Endothelial cell of umbilical vein (primary cell): ENCODE measurements around the gene TCF7L2.

Source experiments
- CTCF ChIP-seq, 2 donors: IDR thresholded peaks; 1 replicate in 1 of 2; 2 replicates in 1 of 2; pipeline ENCODE4 v1.5.1; 2011; ENCODE audit warnings: low read length in 2 of 2, mild to moderate bottlenecking in 2 of 2, moderate library complexity in 2 of 2, control low read depth in 1 of 2, inconsistent platforms in 1 of 2, low read depth in 1 of 2; ENCODE audit not compliant: insufficient read depth in 1 of 2; ENCODE audit errors: extremely low read depth in 1 of 2
- EZH2 ChIP-seq: IDR thresholded peaks from 2 replicates; pipeline ENCODE4 v1.6.1; 2012; ENCODE audit warnings: borderline replicate concordance, low read depth, mild to moderate bottlenecking, moderate library complexity, low read length, inconsistent platforms; ENCODE audit not compliant: severe bottlenecking
- JUN ChIP-seq: IDR thresholded peaks from 2 replicates; pipeline ENCODE4 v1.6.1; 2011; ENCODE audit warnings: borderline replicate concordance, low read depth; ENCODE audit not compliant: insufficient read length, insufficient read depth
- MAX ChIP-seq: IDR thresholded peaks from 2 replicates; pipeline ENCODE4 v1.6.1; 2011; ENCODE audit not compliant: insufficient read depth, insufficient read length
- MYC ChIP-seq: IDR thresholded peaks from one replicate; pipeline ENCODE4 v1.6.1; 2011; ENCODE audit warnings: mild to moderate bottlenecking, low read depth, low read length
- POLR2A ChIP-seq: IDR thresholded peaks from 2 replicates; pipeline ENCODE4 v1.6.1; 2012; ENCODE audit warnings: low read depth, mild to moderate bottlenecking, control low read depth, low read length
- POLR2AphosphoS5 ChIP-seq: IDR thresholded peaks from 2 replicates; pipeline ENCODE4 v1.6.1; 2012; ENCODE audit warnings: low read depth, mild to moderate bottlenecking, control low read depth, low read length, moderate library complexity; ENCODE audit not compliant: insufficient read depth

GRCh38 chr10:113157441-113157840 lies 207.4 kb downstream of the TCF7L2 start:
- no peak for TF ChIP-seq CTCF (IDR thresholded peaks at IDR 0.05; ENCODE audit: extremely low read depth in 1 of 2, insufficient read depth in 1 of 2, low read depth in 1 of 2, low read length in 2 of 2)
- TF ChIP-seq EZH2 = no peak
- no peak for TF ChIP-seq MAX
- no peak for TF ChIP-seq JUN
- TF ChIP-seq POLR2A = no peak
- TF ChIP-seq MYC = no peak
- TF ChIP-seq POLR2AphosphoS5 = no peak
